Adrenal gland (tissue), 5 donors: ENCODE measurements around the gene FHIT.

ENCODE experiments used
- CTCF ChIP-seq, 6 experiments: fragments of 450-650 bp in 4 of 6; fragments of 200-600 bp in 2 of 6; sonication (generic) in 1 of 6; IDR thresholded peaks; 1 replicate in 5 of 6; 2 replicates in 1 of 6; pipeline versions ENCODE4 v1.5.1 to v1.8.0; 2016 to 2021; ENCODE audit warnings: antibody characterized with exemption in 6 of 6, mild to moderate bottlenecking in 2 of 6, moderate library complexity in 1 of 6
- POLR2A ChIP-seq, 2 donors: fragments of 450-650 bp; IDR thresholded peaks; one replicate each; pipeline ENCODE4 v1.6.1; 2017; ENCODE audit warnings: antibody characterized with exemption in 2 of 2, mild to moderate bottlenecking in 2 of 2, moderate library complexity in 1 of 2
- donor health status: DM: no; HTN: no; CAD: no.

GRCh38 chr3:60754617-60755016 is 496.6 kb downstream of the FHIT start:
- TF ChIP-seq CTCF (IDR thresholded peaks at IDR 0.05) (no peak), POLR2A (IDR thresholded peaks at IDR 0.05) (no peak)
